Loucy (cell line): ENCODE results near the gene SCOC.

Source experiments
- EZH2phosphoT487 ChIP-seq: fragments of 200-600 bp; IDR thresholded peaks from 2 replicates; pipeline ENCODE4 v1.6.1; 2018; ENCODE audit warnings: antibody characterized with exemption, mild to moderate bottlenecking, moderate library complexity, borderline replicate concordance
- TF ChIP-seq, protein P1 (sequence below): fragments of 200-600 bp; sonication (generic); conservative IDR thresholded peaks from 2 replicates; pipeline ENCODE4 v1.5.1; 2014; ENCODE audit warnings: mild to moderate bottlenecking, antibody characterized with exemption, low read length

DNA sequence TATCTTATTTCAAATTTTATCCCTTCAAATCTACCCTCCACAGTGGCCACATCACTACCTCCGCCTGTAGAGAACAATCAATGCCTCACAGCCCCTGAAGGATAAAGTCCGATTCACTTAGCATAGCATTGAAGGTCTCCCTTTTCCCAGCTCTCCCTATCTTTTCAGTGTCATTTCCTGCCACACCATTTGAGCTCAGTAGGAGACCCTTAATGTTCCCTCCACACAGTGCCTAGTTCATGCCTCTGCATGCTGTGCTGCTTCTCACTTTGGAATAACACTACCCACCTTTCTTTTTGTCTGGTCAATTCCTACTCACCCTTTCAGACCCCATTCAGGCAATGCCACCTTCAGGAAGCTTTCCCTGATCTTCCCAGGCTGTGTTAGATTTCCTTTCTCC lies 23.6 kb upstream of the SCOC start:
- TF ChIP-seq, protein P1, sequence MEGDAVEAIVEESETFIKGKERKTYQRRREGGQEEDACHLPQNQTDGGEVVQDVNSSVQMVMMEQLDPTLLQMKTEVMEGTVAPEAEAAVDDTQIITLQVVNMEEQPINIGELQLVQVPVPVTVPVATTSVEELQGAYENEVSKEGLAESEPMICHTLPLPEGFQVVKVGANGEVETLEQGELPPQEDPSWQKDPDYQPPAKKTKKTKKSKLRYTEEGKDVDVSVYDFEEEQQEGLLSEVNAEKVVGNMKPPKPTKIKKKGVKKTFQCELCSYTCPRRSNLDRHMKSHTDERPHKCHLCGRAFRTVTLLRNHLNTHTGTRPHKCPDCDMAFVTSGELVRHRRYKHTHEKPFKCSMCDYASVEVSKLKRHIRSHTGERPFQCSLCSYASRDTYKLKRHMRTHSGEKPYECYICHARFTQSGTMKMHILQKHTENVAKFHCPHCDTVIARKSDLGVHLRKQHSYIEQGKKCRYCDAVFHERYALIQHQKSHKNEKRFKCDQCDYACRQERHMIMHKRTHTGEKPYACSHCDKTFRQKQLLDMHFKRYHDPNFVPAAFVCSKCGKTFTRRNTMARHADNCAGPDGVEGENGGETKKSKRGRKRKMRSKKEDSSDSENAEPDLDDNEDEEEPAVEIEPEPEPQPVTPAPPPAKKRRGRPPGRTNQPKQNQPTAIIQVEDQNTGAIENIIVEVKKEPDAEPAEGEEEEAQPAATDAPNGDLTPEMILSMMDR = no peak
- no peak for TF ChIP-seq EZH2phosphoT487
